GM13977 (cell line): Measurements from ENCODE around the gene TLCD3B.

Source experiments
- DNase-seq: peaks from one replicate; pipeline ENCODE4 v3.0.0; 2012; ENCODE audit warnings: low spot score
- in situ Hi-C: fragments of 300-500 bp; cut with MboI; formaldehyde crosslinking; loops from one replicate; pipeline ENCODE4 v1.12.0; 2022; ENCODE audit warnings: low sequenced_read_pairs, low pct_unique_long_range_greater_than_20kb, mixed read lengths, inconsistent platforms; ENCODE audit not compliant: unreplicated experiment
- TF ChIP-seq, protein P1 (sequence below): IDR thresholded peaks from 2 replicates; pipeline ENCODE4 v1.5.1; 2012; ENCODE audit warnings: mild to moderate bottlenecking, control low read depth; ENCODE audit not compliant: insufficient read depth; ENCODE audit errors: extremely low read depth, missing control alignments

The TLCD3B gene

DNA sequence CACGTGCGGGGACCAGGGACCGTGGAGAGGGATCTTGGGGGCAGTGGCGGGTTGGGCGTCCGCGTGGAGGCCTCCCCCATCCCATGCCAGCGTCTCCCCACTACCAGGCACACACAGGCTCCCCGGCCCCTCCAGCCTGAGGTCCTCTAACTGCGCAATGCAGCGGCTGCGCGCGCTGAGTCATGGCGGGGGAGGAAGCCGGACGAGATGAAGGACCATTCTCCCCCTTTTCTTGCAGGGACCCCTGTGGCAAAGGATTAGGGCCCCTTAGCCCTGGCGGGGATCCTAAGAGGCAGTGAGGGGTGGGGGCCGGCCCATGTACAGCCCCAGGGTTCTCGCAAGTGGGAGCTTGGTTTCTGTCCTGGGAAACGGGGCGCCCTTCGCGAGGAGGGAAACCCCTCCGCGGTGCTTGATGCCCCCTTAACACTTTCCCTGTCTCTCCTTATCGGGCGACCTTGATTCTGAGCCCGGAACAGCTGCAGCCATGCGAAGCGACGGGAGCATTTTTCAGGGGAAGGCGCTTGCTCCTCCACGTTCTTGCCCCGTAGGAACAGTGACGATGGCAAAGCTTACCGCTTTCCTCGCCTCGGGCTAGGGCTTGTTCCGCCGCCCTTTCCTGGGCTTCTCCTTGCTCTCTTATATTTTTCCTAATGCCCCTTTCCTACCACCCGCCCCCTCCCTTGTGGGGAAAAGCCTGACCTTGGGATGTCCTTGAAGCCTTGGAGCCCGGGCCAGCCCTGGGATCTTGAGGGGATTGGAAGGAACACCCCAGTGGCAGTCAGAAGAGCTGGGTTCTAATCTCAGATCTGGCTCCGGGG, 35.1 kb upstream of the TLCD3B start:
- in situ Hi-C loops, result no loop called here
- DNase-seq, result no peak
- TF ChIP-seq, protein P1, sequence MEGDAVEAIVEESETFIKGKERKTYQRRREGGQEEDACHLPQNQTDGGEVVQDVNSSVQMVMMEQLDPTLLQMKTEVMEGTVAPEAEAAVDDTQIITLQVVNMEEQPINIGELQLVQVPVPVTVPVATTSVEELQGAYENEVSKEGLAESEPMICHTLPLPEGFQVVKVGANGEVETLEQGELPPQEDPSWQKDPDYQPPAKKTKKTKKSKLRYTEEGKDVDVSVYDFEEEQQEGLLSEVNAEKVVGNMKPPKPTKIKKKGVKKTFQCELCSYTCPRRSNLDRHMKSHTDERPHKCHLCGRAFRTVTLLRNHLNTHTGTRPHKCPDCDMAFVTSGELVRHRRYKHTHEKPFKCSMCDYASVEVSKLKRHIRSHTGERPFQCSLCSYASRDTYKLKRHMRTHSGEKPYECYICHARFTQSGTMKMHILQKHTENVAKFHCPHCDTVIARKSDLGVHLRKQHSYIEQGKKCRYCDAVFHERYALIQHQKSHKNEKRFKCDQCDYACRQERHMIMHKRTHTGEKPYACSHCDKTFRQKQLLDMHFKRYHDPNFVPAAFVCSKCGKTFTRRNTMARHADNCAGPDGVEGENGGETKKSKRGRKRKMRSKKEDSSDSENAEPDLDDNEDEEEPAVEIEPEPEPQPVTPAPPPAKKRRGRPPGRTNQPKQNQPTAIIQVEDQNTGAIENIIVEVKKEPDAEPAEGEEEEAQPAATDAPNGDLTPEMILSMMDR, result no peak

- peak; percentile 98 for DNase-seq
- TF ChIP-seq, protein P1, result no peak
- in situ Hi-C loops, result no loop called here
Measured at GRCh38 chr16:30065102-30065942, 34.3 kb upstream of the TLCD3B start, which contains the start of gene ALDOA. Gene ALDOA, plus strand, starts transcription at chr16:30065760. Its CDS starts 1,138 bp downstream, at chr16:30066898.

DNA sequence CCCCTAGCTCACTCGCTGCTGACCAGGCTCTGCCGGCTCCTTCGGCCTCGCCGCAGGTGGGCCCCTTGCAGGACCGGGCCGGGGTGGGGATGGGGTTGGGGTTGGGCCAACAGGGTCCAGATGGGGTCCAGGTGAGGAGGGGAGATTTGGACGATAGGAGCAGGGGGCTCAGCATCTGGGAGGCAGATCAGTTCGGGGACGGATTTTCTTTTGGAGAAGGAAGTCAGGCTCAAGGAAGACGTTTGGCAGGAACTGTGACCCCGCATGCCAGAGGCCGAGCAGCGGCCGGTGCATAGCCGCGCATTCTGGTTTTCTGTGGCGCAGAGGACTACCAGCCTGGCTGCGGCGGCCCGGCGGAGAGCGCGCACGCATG, 33.6 kb upstream of the TLCD3B start:
- in situ Hi-C loops, result no loop called here
- no peak for DNase-seq

DNA sequence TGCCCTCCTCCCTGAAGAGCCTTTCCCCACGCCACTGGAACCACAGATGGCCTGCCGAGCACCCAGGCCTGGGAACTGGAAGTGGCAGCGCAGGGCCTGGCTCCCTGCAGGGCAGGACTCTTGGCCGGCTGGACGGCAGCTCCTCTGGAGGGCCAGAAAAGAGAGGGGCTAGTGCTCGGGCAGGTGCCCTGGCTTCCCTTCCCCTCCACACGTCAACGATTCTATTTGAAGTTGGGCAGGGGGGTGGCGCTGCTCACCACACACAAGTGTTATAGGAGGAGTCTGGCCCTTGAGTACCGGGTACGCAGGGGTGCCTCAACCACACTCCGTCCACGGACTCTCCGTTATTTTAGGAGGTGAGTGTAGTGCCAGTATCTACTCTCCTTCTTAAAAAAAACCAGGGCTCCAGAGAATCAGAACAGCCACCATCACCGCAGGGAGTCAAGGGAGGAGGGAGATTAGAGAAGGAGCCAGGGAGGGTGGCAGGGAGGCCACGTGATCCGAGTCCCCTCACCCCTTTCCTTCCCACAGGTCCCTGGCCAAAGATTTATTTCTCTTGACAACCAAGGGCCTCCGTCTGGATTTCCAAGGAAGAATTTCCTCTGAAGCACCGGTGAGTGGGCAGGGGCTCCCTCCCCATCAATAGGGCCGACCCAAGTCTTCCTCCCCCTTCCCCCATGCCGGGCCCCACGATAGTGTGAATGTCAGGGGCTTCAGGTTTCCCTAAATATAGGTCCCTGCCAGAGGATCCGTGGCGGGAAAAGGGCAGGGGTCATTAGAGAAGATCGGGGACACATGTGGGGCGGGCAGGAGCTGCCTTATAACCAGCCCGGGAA, 33.0 kb upstream of the TLCD3B start:
- in situ Hi-C loops, result no loop called here
- TF ChIP-seq, protein P1, result peak; percentile 50
- peak; percentile 82 for DNase-seq

More for the DNA sequence above, 33.6 kb upstream of the TLCD3B start:
- TF ChIP-seq, protein P1, result no peak

DNA sequence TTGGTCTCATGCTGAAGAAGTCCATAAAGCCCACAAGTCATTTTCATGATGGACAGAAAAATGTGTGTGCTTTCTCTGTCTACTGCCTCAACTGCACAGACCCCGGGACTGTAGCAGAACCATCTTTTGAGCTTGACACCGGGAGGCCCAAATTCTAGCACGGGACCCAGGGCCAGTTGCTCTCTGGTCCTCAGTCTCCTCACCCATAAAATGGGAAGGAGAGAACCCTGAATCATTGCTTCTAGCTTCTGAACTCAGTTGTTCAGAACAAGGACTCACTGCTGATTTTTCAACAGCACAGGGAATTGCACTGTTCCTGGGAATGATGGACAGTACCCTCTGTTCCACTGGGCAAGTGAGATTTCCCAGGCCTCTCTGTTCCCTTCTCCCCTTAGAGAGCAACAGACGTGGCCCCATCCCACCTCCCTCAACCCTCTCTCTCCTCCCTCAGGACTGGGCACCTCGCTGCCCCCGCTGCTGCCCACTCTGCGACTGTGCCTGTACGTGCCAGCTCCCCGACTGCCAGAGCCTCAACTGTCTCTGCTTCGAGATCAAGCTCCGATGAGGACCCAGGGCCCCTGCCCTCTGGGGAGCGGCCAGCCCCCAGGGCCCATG, 32.3 kb upstream of the TLCD3B start:
- TF ChIP-seq, protein P1, result no peak
- in situ Hi-C loops, result no loop called here

More for the DNA sequence above, 32.3 kb upstream of the TLCD3B start:
- no peak for DNase-seq
